ENCODE results near the gene TSPEAR. TPM values are rescaled to one million over a fixed set of nuclear protein-coding genes. Genes with fewer than 3 reads are reported as not detected.
"Not testable (repeated sequence)": the region's sequence is repeated elsewhere in the genome, so short reads cannot be mapped to it uniquely, and the experiment has no call there.

Gene TSPEAR
- total RNA-seq, 2 experiments from 2014 or later: not detected

DNA sequence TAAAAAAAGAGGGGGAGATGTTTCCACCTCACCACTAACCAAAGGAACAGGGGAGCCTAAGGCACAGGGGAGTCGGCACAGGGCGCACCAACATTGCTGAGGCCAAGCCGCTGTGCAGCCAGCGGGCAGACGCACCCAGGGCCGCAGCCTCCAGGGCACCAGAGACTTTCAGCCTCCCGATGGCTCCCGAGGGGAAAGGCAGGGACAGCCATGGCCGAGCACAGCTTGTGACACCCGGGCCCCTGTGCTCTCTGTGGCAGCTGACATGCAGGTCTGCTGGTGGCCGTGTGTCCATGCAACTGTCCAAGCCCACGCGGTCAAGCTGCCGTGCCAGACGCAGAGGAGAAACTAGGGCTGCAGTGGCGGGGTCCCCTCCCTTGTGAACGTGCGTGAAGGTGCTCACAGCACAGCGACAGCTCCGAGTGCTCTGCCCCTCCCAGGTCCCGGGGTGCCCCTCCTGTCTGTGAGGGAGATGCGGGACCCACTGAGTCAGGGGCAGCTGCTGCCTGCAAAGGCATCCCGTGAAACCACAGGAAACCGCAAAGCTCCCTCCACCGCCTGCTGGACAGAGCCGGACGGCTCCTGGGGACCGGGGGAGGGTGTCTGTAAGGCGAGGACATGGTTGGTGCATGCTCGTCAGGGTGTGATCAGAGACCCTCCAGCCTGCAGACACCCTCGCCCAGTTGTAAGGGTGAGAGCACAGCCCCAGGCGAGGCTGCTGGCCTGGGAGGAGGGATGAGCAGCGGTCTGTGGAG lies 62.6 kb downstream of the TSPEAR start:
- DNase-seq: no peak
- H3K27me3 Mint-ChIP-seq: no peaks in the 10 kb centered on the region
- intact Hi-C loops (cut with micrococcal nuclease): no loop called here
- TF ChIP-seq, protein P1, sequence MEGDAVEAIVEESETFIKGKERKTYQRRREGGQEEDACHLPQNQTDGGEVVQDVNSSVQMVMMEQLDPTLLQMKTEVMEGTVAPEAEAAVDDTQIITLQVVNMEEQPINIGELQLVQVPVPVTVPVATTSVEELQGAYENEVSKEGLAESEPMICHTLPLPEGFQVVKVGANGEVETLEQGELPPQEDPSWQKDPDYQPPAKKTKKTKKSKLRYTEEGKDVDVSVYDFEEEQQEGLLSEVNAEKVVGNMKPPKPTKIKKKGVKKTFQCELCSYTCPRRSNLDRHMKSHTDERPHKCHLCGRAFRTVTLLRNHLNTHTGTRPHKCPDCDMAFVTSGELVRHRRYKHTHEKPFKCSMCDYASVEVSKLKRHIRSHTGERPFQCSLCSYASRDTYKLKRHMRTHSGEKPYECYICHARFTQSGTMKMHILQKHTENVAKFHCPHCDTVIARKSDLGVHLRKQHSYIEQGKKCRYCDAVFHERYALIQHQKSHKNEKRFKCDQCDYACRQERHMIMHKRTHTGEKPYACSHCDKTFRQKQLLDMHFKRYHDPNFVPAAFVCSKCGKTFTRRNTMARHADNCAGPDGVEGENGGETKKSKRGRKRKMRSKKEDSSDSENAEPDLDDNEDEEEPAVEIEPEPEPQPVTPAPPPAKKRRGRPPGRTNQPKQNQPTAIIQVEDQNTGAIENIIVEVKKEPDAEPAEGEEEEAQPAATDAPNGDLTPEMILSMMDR (IDR thresholded peaks at IDR 0.05): no peak
- ATAC-seq: no peak
- H3K4me3 Mint-ChIP-seq: no peak overlapping the region
- peaks cover 19% of the 10 kb centered on the region for H3K9me3 Mint-ChIP-seq
- POLR2A ChIA-PET: no interaction called here
- H3K27ac Mint-ChIP-seq: no peak overlapping the region
- H3K4me1 Mint-ChIP-seq (ENCODE audit: low read depth): peaks cover 9% of the 10 kb centered on the region
- no peaks in the 10 kb centered on the region for H3K36me3 Mint-ChIP-seq (ENCODE audit: low read depth)
- CTCF ChIA-PET: interaction anchor here (1.0 to 1.7 kb wide), 2 partner anchors 14 to 139 kb away, joined by 3 to 4 read pairs; no protein-coding TSS in a partner anchor

DNA sequence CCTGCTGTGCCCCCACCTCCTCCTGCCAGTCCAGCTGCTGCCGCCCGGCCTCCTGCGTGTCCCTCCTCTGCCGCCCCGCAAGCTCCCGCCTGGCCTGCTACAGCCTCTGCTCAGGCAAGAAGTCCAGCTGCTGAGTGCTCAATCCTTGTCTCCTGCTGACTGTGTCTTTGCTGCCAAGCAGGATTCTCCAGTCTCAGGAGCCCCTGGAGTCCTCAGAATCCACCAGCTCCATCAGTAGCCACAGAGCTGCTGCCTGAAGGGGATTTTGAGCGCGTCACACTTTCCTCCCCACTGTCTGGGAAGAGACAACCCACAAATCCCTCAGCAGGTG lies 64.2 kb downstream of the TSPEAR start:
- ATAC-seq (no peak), DNase-seq (no peak)
- peaks cover 24% of the 10 kb centered on the region for H3K9me3 Mint-ChIP-seq
- H3K4me1 Mint-ChIP-seq (ENCODE audit: low read depth): peaks cover 6% of the 10 kb centered on the region
- H3K36me3 Mint-ChIP-seq (ENCODE audit: low read depth): no peaks in the 10 kb centered on the region
- H3K4me3 Mint-ChIP-seq: no peak overlapping the region
- TF ChIP-seq, protein P1 (IDR thresholded peaks at IDR 0.05): no peak
- POLR2A ChIA-PET: interaction anchor here (0.8 kb wide), 1 partner anchor 27 kb away, joined by 3 read pairs; no protein-coding TSS in a partner anchor
- H3K27me3 Mint-ChIP-seq: no peaks in the 10 kb centered on the region
- CTCF ChIA-PET: interaction anchor here (0.8 to 1.5 kb wide), 4 partner anchors 15 to 95 kb away, joined by 3 to 4 read pairs (median 4); partner anchors contain the start of gene KRTAP12-1
- H3K27ac Mint-ChIP-seq: no peak overlapping the region
- intact Hi-C loops (cut with micrococcal nuclease): no loop called here

DNA sequence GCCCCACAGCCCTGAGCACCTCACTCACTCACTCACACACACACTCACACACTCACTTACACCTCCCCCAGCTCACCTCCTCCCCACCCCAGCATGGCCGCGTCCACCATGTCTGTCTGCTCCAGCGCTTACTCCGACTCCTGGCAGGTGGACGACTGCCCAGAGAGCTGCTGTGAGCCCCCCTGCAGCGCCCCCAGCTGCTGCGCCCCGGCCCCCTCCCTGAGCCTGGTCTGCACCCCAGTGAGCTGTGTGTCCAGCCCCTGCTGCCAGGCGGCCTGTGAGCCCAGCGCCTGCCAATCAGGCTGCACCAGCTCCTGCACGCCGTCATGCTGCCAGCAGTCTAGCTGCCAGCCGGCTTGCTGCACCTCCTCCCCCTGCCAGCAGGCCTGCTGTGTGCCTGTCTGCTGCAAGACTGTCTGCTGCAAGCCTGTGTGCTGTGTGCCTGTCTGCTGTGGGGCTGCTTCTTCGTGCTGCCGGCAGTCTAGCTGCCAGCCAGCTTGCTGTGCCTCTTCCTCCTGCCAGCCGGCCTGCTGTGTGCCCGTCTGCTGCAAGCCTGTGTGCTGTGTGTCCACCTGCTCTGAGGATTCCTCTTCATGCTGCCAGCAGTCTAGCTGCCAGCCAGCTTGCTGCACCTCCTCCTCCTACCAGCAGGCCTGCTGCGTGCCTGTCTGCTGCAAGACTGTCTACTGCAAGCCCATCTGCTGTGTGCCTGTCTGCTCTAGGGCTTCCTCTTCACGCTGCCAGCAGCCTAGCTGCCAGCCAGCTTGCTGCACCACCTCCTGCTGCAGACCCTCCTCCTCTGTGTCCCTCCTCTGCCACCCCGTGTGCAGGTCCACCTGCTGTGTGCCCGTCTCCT lies 64.8 kb downstream of the TSPEAR start, which contains the start of gene KRTAP10-11:
Gene KRTAP10-11, plus strand, starts transcription at position 49 of the 856 bp plus-strand sequence. Its CDS starts 45 bp downstream, at position 94.
- H3K36me3 Mint-ChIP-seq (ENCODE audit: low read depth); DNase-seq; ATAC-seq; H3K4me3 Mint-ChIP-seq; H3K4me1 Mint-ChIP-seq (ENCODE audit: low read depth); H3K27me3 Mint-ChIP-seq; intact Hi-C loops (cut with micrococcal nuclease); H3K27ac Mint-ChIP-seq: not testable (repeated sequence)
- H3K9me3 Mint-ChIP-seq: peaks cover 26% of the 10 kb centered on the region
- CTCF ChIA-PET: interaction anchor here (0.7 to 1.5 kb wide), 5 partner anchors 14 to 97 kb away, joined by 3 to 4 read pairs (median 3); partner anchors contain the start of gene KRTAP12-1
- POLR2A ChIA-PET: interaction anchor here (0.8 kb wide), 1 partner anchor 27 kb away, joined by 3 read pairs; no protein-coding TSS in a partner anchor

DNA sequence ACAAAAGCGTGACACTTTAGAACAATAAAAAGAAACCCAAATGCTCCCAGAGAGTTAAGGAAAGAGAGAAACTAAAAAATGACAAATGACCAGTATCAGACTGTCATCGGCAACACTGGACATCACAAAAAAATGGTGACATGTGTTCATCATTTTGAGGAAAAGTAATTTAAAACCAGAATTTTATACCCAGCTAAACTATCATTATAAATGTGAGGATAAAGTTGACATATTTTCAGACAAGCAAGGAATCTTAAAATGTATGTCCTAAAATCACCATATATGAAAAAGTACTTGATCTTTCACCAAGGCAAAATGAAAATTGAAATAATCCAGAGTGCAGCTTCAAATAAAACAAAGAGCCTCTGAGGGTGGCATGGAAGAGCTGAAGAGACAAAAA lies 66.5 kb downstream of the TSPEAR start:
- TF ChIP-seq, protein P1 (IDR thresholded peaks at IDR 0.05): no peak
- DNase-seq (no peak), ATAC-seq (no peak)
- ChIA-PET POLR2A (no interaction called here), CTCF (interaction anchor here (1.0 to 1.2 kb wide), 2 partner anchors 26 to 149 kb away, joined by 3 to 4 read pairs; no protein-coding TSS in a partner anchor)
- Mint-ChIP-seq H3K9me3 (peaks cover 34% of the 10 kb centered on the region), H3K4me3 (no peak overlapping the region), H3K4me1 (ENCODE audit: low read depth) (peaks cover 6% of the 10 kb centered on the region), H3K27me3 (no peaks in the 10 kb centered on the region), H3K36me3 (ENCODE audit: low read depth) (no peaks in the 10 kb centered on the region), H3K27ac (no peak overlapping the region)
- intact Hi-C loops (cut with micrococcal nuclease): no loop called here

DNA sequence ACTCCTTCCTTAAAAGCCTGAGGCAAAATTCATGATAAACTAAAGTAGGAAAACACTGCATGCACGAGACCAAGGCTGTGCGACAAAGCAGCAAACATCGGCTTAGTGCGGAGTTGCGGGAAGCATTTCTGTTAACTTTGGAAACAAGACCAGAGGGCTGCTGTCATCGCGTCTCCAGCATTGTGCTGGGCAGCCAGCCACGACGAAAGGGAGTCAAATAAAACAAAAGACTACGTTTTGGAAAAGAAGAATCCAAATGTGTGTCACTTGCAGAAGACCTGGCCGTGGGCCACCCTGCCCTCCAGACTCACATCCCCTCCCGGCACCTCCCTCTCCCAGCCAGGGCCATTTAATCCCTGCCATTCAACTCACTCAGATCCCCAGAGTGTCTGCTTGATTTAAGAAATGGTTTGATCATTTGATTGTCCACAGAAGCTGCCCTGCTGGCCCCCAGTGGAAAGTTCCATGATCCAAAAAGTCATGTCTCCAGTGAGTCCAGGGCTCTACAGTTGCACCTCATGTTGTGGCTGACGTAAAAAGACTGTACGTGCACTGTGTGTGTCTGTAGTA lies 67.5 kb downstream of the TSPEAR start:
- H3K27me3 Mint-ChIP-seq: no peaks in the 10 kb centered on the region
- no peaks in the 10 kb centered on the region for H3K36me3 Mint-ChIP-seq (ENCODE audit: low read depth)
- ATAC-seq: no peak
- peaks cover 6% of the 10 kb centered on the region for H3K4me1 Mint-ChIP-seq (ENCODE audit: low read depth)
- no peak overlapping the region for H3K27ac Mint-ChIP-seq
- POLR2A ChIA-PET: no interaction called here
- CTCF ChIA-PET: no interaction called here
- intact Hi-C loops (cut with micrococcal nuclease): no loop called here
- H3K4me3 Mint-ChIP-seq: no peak overlapping the region
- DNase-seq: no peak
- peaks cover 34% of the 10 kb centered on the region for H3K9me3 Mint-ChIP-seq
- TF ChIP-seq, protein P1 (IDR thresholded peaks at IDR 0.05): no peak
